ENCODE results near the gene KRT10. TPM values are rescaled to one million over a fixed set of nuclear protein-coding genes. Genes with fewer than 3 reads are reported as not detected.

Gene KRT10
- total and polyA plus RNA-seq, 9 of the 15 experiments (the other 6 are each of a cell fraction or from before 2014, with no cell fraction given) = 47.0 to 179 (median 76.2) TPM

DNA sequence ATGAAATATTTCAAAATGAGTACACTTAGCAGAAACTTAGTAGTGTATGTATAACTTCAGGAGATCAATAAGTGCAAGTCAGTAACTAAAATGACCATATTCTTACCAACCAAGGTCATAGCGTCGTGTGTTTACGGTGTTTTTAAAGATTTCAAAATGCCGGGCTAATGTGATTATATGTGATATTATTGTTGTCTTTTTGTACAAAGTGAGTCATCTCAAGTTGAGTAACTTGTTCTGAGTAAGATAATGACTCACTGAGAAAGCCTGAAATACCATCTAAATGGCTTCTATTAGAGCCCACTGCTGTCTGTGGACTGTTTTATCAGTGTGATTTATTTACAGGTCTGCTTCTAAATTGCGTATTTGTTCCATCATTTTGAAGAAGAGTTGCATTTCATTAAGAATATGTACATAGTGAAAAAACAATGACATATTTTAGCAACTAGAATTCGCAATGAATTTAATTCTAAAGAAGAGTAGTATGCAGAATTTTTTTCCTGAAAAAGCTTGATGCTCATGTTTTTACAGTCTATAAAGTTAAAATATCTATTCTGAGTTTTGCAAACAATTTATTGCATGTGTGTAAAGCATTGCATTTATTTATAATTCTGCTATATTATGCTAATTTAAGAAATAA lies 31.9 kb upstream of the KRT10 start (continued):
- no peak for TF ChIP-seq ZNF197 (CRISPR knock-in tag; IDR thresholded peaks at IDR 0.05; ENCODE audit: low read depth)
- TF ChIP-seq PTBP1 (IDR thresholded peaks at IDR 0.05; ENCODE audit: low read depth, low read length) = no peak
- peak; percentile 91 for TF ChIP-seq ARID1B (IDR thresholded peaks at IDR 0.05)
- no peak for TF ChIP-seq ARID2 (IDR thresholded peaks at IDR 0.05)

DNA sequence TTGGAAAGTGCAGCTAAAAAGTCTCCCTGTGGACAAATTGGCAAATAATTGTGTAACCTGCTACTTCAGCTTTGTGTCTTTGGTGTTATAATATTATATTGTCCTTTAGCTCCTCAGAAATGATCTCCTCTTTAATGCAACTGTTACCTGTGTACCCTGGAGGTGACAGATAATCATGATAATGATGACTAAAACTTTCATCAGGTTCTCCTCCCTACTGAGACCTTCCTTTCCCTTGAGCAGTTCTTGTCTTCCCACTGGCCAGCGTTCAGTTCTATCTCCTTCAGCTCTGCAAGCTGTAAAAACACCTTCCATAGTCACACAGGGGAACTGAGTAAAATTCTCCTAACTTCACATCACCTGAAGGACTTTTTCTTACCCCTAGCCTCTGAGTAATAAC lies 29.9 kb upstream of the KRT10 start:
- 6% methylated on average over 1 of the region's 1 CpG for WGBS (ENCODE audit: insufficient coverage, low coverage, missing lambda C conversion rate)
- peak; percentile 28; the same call in 1 of the 2 replicates for TF ChIP-seq JUND (IDR thresholded peaks at IDR 0.05; ENCODE audit: borderline replicate concordance, low read depth, low read length)
- no peak for TF ChIP-seq JUND (tag; IDR thresholded peaks at IDR 0.05; ENCODE audit: borderline replicate concordance, low read depth, low read length)
- peak; percentile 12 for TF ChIP-seq MEIS2 (IDR thresholded peaks at IDR 0.05; ENCODE audit: partially characterized antibody)
- no peak for TF ChIP-seq BHLHE40 (IDR thresholded peaks at IDR 0.05; ENCODE audit: low read length)
- TF ChIP-seq ZEB2 (IDR thresholded peaks at IDR 0.05) = peak; percentile 69; the same call in 1 of the 2 replicates
- no peaks in the 10 kb centered on the region for H4K20me1 ChIP-seq (replicated peaks; ENCODE audit: control insufficient read depth, insufficient read depth, low read length)
- DNase-seq (ENCODE audit: extremely low read depth in 1 of 4, low spot score in 3 of 4) (peak in 1 of 4 experiments; percentile 31), FAIRE-seq (no peak), ATAC-seq (peak; percentile 64)
- CTCF ChIA-PET (ENCODE audit: low intra/inter-chr PET ratio) = no interaction called here
- no peak overlapping the region for H3K4me2 ChIP-seq (ENCODE audit: insufficient read depth, low read length)
- POLR2A ChIA-PET = interaction anchor here (0.7 to 1.4 kb wide), 3 partner anchors 9 to 1720 kb away, joined by 4 to 6 read pairs (median 5); no protein-coding TSS in a partner anchor
- peak overlapping the region; percentile 74 for H2AFZ ChIP-seq (ENCODE audit: low read depth, low read length)
- no peaks in the 10 kb centered on the region for H3K36me3 ChIP-seq (ENCODE audit: control insufficient read depth, insufficient read depth, low read length)
- in situ Hi-C loops (cut with MboI) (no loop called here), intact Hi-C loops (cut with micrococcal nuclease) (no loop called here)
- H3K4me1 ChIP-seq (replicated peaks in 1 of 2; ENCODE audit: control insufficient read depth in 2 of 2, insufficient read depth in 2 of 2, low read length in 2 of 2) = peaks cover 0 to 19% of the 10 kb centered on the region in 2 experiments; a peak in 3 of 5 replicates
- H3K9me1 ChIP-seq (ENCODE audit: control insufficient read depth, insufficient read depth, low read length) = no peaks in the 10 kb centered on the region
- no TSS peak for BruUV-seq (replicated peaks)
- no peak overlapping the region; a peak in 1 of 4 replicates for H3K9ac ChIP-seq (ENCODE audit: insufficient read depth in 1 of 2, low read depth in 2 of 2, low read length in 2 of 2)
- H3K27me3 ChIP-seq (ENCODE audit: control insufficient read depth in 2 of 2, insufficient read depth in 2 of 2, low read length in 2 of 2) = no peaks in the 10 kb centered on the region
- no peaks in the 10 kb centered on the region for H3K79me2 ChIP-seq (ENCODE audit: control insufficient read depth, insufficient read depth, low read length)
- H3K27ac ChIP-seq (ENCODE audit: extremely low read depth, low read depth, low read length) = no peak overlapping the region
- H3K9me3 ChIP-seq (replicated peaks; ENCODE audit: control insufficient read depth, insufficient read depth, low read depth, low read length) = no peaks in the 10 kb centered on the region
- no peak overlapping the region for H3K4me3 ChIP-seq
